Osteocyte (in vitro differentiated cells): Measurements from ENCODE around the gene HSDL1. TPM values are rescaled to one million over a fixed set of nuclear protein-coding genes. Genes with fewer than 3 reads are reported as not detected.

ENCODE experiments used
- DNase-seq: peaks from one replicate; pipeline ENCODE4 v3.0.0; 2021; ENCODE audit warnings: mixed read lengths; ENCODE audit not compliant: unreplicated experiment; ENCODE audit errors: extremely low spot score
- H3K27ac Mint-ChIP-seq: one replicate; pipeline ENCODE4 v1.8.0; 2021; ENCODE audit warnings: mild to moderate bottlenecking, mixed read lengths; ENCODE audit not compliant: unreplicated experiment
- H3K27me3 Mint-ChIP-seq: one replicate; pipeline ENCODE4 v1.8.0; 2021; ENCODE audit warnings: mixed read lengths; ENCODE audit not compliant: unreplicated experiment
- H3K36me3 Mint-ChIP-seq: one replicate; pipeline ENCODE4 v1.8.0; 2021; ENCODE audit warnings: mixed read lengths; ENCODE audit not compliant: unreplicated experiment
- H3K4me1 Mint-ChIP-seq: one replicate; pipeline ENCODE4 v1.8.0; 2021; ENCODE audit warnings: mixed read lengths; ENCODE audit not compliant: unreplicated experiment
- H3K4me3 Mint-ChIP-seq: one replicate; pipeline ENCODE4 v1.8.0; 2021; ENCODE audit warnings: mild to moderate bottlenecking, moderate library complexity, mixed read lengths; ENCODE audit not compliant: unreplicated experiment
- H3K9me3 Mint-ChIP-seq: one replicate; pipeline ENCODE4 v1.8.0; 2021; ENCODE audit warnings: mixed read lengths; ENCODE audit not compliant: unreplicated experiment
- CTCF ChIP-seq: fragments of 200-600 bp; sonication (generic); IDR thresholded peaks from 2 replicates; pipeline ENCODE4 v1.5.0; 2021; ENCODE audit warnings: antibody characterized with exemption, mild to moderate bottlenecking, moderate library complexity
- long read RNA-seq: library from polyadenylated mRNA; unstranded; transcript quantifications from one replicate; pipeline ENCODE4 v2.0.0, GENCODE V29; 2021
- total RNA-seq: library from RNA; stranded (reverse); gene quantifications from 2 replicates; pipeline ENCODE4 v1.2.1, GENCODE V29; 2021

The HSDL1 gene
- total RNA-seq, result 18.0 and 20.7 TPM in 2 replicates
- long read RNA-seq, transcript HSDL1-201 (6 exons, 3,519 nt), result major isoform, 57 of 61 reads
- long read RNA-seq, partial matches to known transcripts, result 2 of 61 reads
- long read RNA-seq, other reads (novel, unspliced or antisense), result 1 of 61 reads

DNA sequence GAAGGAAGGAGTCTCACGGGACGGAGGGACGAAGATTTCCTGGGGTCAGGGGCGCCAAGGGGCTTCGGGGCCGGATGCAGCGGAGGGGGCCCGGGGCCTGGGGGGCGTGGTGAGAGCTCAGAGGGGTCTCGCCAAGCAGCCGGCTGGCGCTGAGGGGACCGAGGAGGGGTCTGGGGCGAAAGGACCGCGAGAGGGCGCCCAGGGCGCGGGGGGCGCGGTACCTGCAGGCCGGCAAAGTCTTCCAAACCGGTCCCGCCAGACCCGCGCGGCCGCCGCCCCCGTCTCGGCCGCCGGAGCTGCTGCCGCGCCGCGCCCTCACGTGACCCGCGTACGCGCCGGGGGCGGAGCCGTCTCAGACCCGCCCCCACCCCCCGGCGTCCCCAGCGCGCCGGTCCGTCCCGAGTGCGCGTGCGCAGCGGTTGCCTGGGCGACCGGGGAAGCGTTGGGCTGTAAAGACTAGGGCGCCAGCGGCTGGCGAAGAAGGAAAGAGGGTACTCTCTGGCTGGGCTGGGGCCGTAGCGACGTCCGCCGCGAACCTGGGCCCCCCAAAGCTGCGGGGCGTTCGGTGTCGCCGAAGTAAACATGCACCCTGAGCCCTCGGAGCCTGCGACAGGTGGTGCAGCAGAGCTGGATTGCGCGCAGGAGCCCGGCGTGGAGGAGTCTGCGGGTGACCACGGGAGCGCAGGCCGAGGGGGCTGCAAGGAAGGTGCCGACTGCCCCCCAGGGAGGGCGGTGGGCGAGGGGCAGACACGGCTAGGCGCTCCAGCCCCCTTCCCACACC, at the start of gene HSDL1, which contains the start of gene DNAAF1:
Gene HSDL1 (minus strand): TSS at position 319 of the 781 bp plus-strand sequence. CDS start 13,856 bp downstream, outside the sequence.
Gene DNAAF1 (plus strand): TSS at position 450 of the 781 bp plus-strand sequence. CDS start 133 bp downstream, at position 583.
- Mint-ChIP-seq H3K36me3 (no peaks in the 10 kb centered on the region), H3K9me3 (no peaks in the 10 kb centered on the region), H3K4me1 (peaks cover 12% of the 10 kb centered on the region), H3K27ac (peak within 1 kb of the TSS; percentile 35), H3K4me3 (peak within 1 kb of the TSS; percentile 93), H3K27me3 (peaks cover 16% of the 10 kb centered on the region)
- peak; percentile 98 for DNase-seq
- no peak for TF ChIP-seq CTCF

DNA sequence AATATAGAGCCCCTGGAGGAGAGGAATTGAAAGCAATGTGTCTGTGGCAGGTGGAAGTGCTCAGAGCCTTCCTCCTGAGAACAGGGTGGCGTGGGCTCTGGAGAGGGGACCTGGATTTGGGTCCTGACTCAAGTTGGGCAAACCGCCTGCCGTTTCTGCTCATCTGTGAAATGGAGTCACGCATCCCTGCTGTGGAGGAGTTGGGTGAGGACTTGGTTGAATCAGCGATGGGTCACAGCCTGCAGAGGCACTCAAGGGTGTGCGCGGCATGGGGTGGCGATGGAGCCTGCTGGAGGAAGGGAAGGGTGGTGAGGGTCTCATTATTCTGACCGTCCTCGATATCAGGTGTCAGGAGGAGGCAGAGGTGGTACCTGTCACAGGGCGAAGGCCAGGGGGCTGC, 49.0 kb upstream of the HSDL1 start:
- H3K27me3 Mint-ChIP-seq, result peaks cover 27% of the 10 kb centered on the region
- no peak for DNase-seq

GRCh38 chr16:84193480-84193879, 48.5 kb upstream of the HSDL1 start:
- H3K36me3 Mint-ChIP-seq, result no peaks in the 10 kb centered on the region
- no peak overlapping the region for H3K27ac Mint-ChIP-seq
- DNase-seq, result no peak
- peaks cover 26% of the 10 kb centered on the region for H3K27me3 Mint-ChIP-seq
- H3K4me3 Mint-ChIP-seq, result no peak overlapping the region
- H3K9me3 Mint-ChIP-seq, result no peaks in the 10 kb centered on the region
- peaks cover 2% of the 10 kb centered on the region for H3K4me1 Mint-ChIP-seq
- TF ChIP-seq CTCF, result no peak

More for the DNA sequence above, 49.0 kb upstream of the HSDL1 start:
- H3K36me3 Mint-ChIP-seq, result no peaks in the 10 kb centered on the region
- no peak overlapping the region for H3K27ac Mint-ChIP-seq
- no peak overlapping the region for H3K4me3 Mint-ChIP-seq
- H3K9me3 Mint-ChIP-seq, result no peaks in the 10 kb centered on the region
- TF ChIP-seq CTCF, result no peak
- H3K4me1 Mint-ChIP-seq, result peaks cover 8% of the 10 kb centered on the region

DNA sequence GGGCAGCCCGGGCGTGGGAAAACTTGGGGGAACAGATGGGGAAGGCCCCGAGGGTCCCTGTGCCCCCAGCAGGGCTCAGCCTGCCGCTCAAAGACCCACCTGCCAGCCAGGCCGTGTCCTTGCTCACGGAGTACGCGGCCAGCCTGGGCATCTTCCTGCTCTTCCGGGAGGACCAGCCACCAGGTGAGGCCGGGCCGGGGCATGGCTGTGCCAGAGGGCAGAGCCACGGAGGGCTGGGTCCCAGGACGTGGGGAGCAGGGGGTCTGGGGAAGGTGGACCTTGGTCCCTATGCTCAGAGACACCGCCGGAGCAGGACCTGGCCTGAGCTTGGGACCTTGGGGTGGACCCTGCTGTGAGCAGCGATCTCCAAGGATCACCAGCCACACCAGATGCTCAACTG, 46.5 kb upstream of the HSDL1 start:
- peaks cover 2% of the 10 kb centered on the region for H3K4me1 Mint-ChIP-seq
- no peaks in the 10 kb centered on the region for H3K36me3 Mint-ChIP-seq
- no peaks in the 10 kb centered on the region for H3K9me3 Mint-ChIP-seq
- no peak overlapping the region for H3K4me3 Mint-ChIP-seq
- H3K27me3 Mint-ChIP-seq, result peaks cover 25% of the 10 kb centered on the region
- DNase-seq, result no peak
- H3K27ac Mint-ChIP-seq, result no peak overlapping the region
- no peak for TF ChIP-seq CTCF

DNA sequence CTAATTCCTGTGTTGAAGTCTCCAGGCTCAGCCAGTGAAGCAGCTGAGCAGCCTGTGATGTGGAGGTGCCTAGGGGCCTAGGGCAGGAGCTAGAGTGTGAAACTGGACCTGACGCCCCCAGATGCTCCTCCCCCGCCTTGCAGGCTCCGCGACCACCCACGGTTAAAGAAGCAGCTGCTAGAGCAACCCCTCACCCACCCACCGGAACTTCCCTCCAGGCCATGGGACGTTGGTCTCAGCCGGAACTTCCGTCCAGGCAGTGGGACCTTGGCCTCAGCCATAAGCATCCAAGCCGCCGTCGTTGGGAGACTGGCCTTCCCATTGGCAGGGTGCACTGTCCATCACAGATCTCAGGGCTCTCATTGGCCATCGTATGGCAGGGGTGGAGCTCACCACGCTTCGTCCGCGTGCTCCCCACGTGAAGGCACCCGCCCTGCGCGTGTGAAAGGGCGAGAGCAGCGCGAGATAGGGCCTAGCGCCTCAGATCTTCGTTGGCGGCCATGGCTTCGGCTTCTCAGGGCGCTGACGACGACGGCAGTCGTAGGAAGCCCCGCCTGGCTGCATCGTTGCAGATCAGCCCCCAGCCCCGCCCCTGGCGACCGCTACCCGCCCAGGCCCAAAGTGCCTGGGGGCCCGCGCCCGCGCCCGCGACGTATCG, 45.9 kb upstream of the HSDL1 start, which contains the start of gene ADAD2:
Gene ADAD2 (plus strand): TSS at position 427 of the 658 bp plus-strand sequence. CDS start 74 bp downstream, at position 501.
- no peak for DNase-seq
- Mint-ChIP-seq H3K27me3 (peaks cover 23% of the 10 kb centered on the region), H3K9me3 (no peaks in the 10 kb centered on the region), H3K4me1 (peaks cover 7% of the 10 kb centered on the region), H3K4me3 (no peak within 1 kb of the TSS), H3K36me3 (no peaks in the 10 kb centered on the region), H3K27ac (no peak within 1 kb of the TSS)
- TF ChIP-seq CTCF, result no peak
